HG02943 (cell line): ENCODE data around the gene ACTN4.
"Not testable (repeated sequence)": the region's sequence is repeated elsewhere in the genome, so short reads cannot be mapped to it uniquely, and the experiment has no call there.

Experiments
- ATAC-seq: cut with Tn5 transposase; IDR thresholded peaks from one replicate; pipeline ENCODE4 v1.9.1; 2021; ENCODE audit warnings: mild to moderate bottlenecking, low read depth, moderate library complexity; ENCODE audit not compliant: unreplicated experiment

The ACTN4 gene

DNA sequence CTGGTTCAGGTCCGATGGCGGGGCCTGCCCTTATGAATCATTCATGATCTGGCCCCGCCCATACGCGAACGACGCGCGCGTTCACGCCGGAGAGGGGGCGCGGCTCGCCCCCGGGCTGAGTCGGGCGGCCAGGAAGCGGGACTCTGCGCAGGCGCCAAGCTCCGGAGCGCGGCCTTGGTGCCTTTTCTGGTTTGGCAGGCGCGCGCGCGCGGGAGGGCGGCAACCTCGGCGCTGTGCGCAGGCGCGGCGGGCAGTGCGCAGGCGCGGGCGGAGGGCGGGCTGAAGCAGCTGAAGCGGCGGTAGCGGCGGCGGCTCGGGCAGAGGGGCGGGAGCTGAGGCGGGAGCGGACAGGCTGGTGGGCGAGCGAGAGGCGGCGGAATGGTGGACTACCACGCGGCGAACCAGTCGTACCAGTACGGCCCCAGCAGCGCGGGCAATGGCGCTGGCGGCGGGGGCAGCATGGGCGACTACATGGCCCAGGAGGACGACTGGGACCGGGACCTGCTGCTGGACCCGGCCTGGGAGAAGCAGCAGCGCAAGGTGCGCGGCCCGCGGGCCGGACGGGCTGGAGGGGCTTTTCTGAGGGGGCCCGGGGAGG is at the start of gene ACTN4:
Gene ACTN4, plus strand, starts transcription at position 282 of the 598 bp plus-strand sequence. Its CDS starts 97 bp downstream, at position 379.
- peak; percentile 80 for ATAC-seq

DNA sequence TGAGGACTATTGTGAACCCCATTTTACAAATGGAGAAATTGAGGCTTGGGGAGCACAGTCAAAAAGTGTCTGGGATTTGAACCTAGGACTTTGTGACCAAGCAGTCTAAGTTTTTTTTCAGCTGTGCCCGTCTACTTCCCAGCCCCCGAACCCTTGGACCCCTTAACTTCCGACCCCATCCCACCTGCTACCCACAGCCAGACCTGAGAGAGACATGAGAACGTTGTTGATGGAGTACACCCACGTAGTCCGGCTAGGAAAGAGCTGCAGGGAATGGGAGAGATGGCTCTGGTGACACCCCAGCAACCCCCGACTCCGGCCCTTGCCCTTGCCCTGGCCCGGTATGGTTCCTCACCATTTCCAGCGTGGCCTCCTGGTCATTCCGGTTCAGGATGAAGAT is 47.7 kb upstream of the ACTN4 start:
- ATAC-seq, result no peak

DNA sequence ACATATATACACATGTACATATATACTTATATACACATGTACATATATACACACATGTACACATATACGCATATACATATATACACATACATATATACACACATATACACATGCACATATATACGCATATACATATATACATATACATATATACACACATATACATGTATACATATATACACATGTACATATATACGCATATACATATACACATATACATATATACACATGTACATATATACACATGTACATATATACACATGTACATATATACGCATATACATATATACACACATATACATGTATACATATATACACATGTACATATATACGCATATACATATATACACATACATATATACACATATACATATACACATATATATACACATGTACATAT is 44.6 kb upstream of the ACTN4 start:
- not testable (repeated sequence) for ATAC-seq

- no peak for ATAC-seq
These were observed 41.3 kb upstream of the ACTN4 start for GRCh38 chr19:38606131-38606530.

GRCh38 chr19:38614289-38614688 is 33.2 kb upstream of the ACTN4 start:
- no peak for ATAC-seq

- no peak for ATAC-seq
These were observed 32.4 kb upstream of the ACTN4 start for GRCh38 chr19:38615007-38615581.

DNA sequence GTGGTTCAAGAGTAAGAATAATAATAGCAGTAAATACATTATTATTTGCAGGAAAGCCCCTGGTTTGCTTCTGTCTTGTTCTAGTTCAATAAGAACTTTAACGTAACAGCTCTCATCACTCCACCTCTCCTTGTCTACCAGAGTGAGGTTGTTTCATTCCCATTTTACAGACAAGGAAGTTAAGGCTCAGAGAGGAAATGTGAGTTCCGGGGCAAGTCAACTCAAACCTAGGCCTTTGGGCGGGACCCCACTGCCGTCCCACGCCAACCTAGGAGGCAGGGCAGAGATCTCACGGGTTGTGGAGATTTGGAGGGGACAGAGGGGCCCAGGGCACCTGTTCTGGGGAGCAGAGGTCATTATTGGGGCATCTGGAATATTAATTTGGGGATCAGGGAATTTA is 31.2 kb upstream of the ACTN4 start:
- no peak for ATAC-seq

DNA sequence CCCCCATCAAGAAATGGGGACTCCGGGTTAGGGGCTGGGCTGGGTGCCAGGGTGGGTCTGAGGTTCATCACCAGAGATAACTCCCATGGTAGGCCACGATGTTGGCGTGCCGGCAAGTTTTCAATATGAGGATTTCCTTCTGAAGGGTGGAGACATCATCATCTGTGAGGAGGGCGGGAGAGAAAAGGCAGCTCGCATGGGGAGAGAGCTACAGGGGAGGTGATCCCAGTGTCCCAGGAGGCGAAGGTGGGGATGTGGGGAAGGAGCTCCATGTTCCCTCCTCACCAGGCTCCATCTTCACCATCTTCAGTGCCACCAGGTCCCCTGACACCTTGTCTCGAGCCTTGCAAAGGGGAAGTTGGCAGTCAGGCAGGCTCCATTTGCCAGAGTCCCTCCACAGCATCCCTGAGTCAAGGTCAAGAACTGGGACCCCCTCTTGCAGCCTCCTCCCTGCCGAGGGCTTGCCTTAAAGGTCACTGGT is 30.1 kb upstream of the ACTN4 start:
- ATAC-seq, result no peak

DNA sequence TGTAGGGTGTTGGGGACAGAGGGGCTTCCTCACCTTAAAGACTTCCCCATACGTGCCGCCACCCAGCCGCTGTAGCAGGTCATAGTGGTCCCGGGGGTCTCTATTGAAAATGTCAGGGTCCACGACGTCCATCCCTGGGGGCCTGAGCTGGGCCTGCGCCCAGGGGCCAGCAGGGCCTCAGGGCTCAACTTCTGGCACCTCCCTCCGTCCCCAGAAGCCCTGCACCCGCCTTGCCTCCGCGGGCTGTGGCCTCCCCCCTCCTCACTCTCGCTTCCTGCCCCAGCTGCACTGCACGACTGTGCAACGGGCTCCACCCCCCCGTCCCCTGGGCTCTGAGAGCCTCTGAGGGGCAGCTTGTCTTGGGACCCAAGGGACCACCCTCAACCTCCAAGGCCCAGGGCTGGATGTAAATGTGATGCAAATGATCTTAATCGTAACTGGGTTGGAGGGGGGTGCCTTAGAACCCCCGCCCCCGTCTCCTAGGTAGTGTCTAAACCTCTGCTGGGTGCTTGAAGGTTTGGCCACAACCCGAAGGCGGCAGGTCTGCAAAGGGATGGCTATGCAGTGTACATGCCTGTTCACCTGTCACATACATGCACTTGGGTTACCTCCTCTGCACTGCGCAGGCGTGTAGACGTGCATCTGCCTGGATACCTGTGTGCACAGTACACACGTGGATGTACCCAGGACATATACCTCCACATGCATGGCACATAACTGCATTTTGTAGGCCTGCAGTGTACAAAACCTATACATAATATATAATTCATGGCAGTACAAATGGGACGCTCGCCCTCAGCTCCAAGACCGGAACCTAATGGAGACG is 29.5 kb upstream of the ACTN4 start, which contains the start of gene MAP4K1:
Gene MAP4K1, minus strand, starts transcription at position 190 of the 826 bp plus-strand sequence. Its CDS starts 58 bp downstream, at position 132.
- ATAC-seq, result peak; percentile 53

DNA sequence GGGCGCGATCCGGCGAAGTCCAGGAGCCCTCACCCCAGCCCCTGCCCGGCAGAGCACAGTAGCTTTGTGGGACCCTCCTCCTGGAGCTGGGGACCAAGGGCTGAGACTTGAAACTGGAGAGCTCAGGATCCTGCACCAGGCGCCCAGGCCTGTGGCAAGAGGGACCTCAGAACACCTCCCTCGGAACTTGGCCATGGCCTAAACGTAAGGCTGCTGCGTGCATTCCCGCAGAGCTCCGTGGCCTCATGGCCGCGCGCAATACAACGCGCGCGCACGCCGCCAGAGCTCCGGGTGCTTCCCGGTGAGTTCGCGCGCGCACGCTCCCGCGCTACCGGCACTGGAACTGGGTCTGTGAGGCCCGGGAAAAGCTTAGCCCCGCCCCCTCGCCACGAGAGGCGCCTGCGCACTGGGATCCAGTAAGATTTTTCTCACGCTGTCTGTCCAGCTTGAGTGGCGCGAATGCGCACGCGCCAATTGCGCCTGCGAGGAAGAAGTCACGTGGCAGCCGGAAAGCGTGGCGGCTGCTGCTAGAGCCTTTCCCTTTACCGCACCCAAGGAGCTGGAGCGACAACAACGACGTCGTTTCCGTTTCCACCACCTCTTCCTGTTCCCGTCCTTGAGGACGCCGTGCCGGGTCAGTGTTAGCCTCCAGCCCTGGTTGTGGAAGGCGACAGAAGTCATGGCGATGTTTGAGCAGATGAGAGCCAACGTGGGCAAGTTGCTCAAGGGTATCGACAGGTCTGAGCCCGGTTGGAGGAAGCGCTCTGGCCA is 28.7 kb upstream of the ACTN4 start, which contains the start of gene EIF3K:
Gene EIF3K, plus strand, starts transcription at position 599 of the 771 bp plus-strand sequence. Its CDS starts 81 bp downstream, at position 680.
- ATAC-seq, result peak; percentile 51

GRCh38 chr19:38619361-38620174 is 27.9 kb upstream of the ACTN4 start:
- no peak for ATAC-seq

- ATAC-seq, result no peak
These were observed 22.6 kb upstream of the ACTN4 start for GRCh38 chr19:38624822-38625221.

DNA sequence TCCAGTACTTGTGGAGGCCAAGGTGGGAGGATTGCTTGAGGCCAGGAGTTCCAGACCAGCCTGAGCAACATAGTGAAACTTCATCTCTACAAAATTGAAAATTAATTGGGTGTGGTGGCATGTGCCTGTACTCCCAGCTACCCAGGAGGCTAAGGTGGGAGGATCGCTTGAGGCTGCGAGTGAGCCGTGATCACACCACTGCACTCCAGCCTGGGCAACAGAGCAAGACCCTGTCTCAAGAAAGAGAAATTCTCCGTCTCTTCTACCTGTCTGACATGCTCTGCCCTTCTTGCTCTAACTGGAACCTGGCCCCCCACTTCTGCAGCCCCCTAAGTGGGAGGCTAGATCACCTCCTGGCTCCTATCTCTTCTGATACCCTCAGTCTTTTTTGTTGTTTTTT is 21.0 kb upstream of the ACTN4 start:
- ATAC-seq, result no peak

DNA sequence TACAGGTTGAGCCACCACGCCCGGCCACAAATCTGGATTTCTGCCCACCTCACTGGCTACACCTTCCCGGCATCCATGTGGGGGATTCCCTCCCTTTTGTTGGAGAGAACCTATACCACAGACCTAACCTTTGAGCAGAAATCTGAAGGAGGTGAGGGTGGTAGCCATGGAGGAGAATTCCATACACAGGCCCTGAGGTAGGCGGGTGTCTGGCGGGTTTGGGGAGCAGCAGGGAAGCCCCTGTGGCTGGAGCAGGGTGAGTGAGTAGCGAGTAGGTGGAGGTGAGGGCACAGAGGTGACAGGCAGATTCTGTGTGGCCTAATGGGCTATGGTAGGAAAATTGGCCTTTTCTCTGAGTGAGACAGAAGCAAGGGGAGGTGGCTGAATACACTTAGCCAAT is 17.9 kb upstream of the ACTN4 start:
- no peak for ATAC-seq

DNA sequence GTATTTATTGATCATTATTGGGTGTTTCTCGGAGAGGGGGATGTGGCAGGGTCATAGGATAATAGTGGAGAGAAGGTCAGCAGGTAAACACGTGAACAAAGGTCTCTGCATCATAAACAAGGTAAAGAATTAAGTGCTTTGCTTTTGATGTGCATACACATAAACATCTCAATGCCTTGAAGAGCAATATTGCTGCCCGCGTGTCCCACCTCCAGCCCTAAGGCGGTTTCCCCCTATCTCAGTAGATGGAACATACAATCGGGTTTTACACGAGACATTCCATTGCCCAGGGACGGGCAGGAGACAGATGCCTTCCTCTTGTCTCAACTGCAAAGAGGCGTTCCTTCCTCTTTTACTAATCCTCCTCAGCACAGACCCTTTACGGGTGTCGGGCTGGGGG is 16.1 kb upstream of the ACTN4 start:
- not testable (repeated sequence) for ATAC-seq

DNA sequence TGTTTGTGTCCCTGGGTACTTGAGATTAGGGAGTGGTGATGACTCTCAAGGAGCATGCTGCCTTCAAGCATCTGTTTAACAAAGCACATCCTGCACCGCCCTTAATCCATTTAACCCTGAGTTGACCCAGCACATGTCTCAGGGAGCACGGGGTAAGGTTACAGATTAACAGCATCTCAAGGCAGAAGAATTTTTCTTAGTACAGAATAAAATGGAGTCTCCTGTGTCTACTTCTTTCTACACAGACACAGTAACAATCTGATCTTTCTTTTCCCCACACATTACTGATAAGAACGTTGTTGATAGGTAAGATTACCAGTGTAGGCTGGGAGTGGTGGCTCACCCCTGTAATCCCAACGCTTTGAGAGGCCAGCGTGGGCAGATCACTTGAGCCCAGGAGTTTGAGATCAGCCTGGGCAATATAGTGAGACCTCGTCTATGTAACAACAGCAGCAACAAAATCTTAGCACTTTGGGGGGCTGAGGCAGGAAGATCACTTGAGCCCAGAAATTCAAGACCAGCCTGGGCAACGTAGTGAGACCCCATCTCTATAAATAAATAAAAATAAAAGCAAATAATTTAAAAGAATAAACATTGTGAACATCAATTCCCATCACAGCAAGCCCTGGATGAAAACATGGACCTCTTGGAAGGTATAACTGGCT is 15.5 kb upstream of the ACTN4 start:
- ATAC-seq, result not testable (repeated sequence)

- no peak for ATAC-seq
These were observed 14.8 kb upstream of the ACTN4 start for GRCh38 chr19:38632476-38633213.

DNA sequence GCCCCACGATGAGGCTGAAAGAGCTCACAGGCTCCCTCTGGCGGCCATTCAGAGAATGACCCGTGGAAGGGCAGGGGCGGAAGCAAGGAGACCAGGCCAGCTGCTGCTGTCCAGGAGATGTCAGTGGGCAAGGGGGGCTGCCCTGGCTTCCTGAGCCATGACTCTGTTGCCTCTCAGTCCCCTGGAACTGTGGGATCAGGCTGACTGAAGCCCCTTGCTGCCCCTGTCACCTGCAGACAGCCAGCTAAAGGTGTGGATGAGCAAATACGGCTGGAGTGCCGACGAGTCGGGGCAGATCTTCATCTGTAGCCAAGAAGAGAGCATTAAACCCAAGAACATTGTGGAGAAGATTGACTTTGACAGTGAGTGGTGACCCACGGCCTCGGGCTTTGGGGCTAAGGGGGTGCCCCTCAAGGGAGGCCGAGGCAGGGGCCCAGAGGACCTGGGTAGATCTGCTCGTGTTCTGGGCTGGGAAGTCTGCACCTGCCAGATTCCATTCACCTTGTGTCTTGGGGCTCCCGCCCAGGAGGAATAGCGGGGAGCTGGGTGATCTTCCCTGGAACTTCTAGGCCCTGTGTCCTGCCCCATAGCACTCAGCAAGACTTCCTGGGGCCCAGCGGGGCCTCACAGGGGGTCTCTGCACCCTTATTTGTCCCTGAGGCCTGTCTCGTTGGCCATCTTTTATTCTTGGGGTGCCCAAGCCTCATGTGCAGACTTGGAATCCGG is 12.5 kb upstream of the ACTN4 start:
- no peak for ATAC-seq
